NCI-H2107 (cell line): Measurements from ENCODE around the gene ESM1.
A peak's percentile ranks its signal among the peaks of the same experiment; 100 is the strongest.
"Not testable (repeated sequence)": the region's sequence is repeated elsewhere in the genome, so short reads cannot be mapped to it uniquely, and the experiment has no call there.

Experiments
- DNase-seq: peaks from one replicate; lab custom pipeline; 2025; lab: John Stamatoyannopoulos, UW

The ESM1 gene, protein sequence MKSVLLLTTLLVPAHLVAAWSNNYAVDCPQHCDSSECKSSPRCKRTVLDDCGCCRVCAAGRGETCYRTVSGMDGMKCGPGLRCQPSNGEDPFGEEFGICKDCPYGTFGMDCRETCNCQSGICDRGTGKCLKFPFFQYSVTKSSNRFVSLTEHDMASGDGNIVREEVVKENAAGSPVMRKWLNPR

DNA sequence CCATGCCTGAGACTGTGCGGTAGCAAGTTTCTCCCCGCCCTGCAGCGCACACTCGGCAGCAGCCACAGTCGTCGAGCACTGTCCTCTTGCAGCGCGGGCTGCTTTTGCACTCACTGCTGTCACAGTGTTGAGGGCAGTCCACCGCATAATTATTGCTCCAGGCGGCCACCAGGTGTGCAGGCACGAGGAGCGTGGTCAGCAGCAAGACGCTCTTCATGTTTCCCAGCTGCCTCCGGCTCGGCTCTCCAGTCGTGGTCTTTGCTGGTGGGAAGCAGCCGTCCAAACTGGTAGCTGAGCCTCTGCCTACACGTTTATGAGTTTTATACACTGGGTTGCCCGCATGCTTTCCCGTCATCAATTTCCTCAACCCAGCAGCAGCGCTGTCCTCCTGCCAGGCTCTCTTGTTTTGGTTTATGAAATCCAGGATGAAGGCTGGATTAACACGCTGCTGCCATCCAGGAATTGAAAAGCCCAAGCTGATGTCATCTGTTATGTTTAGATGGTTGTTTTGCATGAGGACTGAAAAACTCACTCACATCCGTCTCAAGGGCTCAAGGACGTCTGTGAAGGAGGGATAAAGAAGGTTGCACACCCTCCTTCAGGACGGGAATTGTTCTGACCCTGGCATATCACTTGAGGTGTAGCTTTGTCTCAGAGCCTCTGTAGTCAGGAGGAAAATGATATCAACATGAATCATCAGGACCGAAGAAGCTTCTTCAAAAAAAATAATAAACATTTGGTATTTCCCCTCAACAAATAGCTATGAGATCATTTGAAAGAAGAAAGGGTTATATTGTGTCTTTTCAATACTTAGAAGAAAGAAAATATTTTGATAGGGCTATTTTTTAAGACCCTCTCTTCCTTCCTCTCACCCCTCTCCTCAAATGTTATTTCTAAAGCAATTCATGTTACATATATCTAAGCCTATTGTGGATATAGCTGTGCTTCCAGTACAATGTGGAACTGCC lies at the start of gene ESM1:
Gene ESM1, minus strand, starts transcription at position 293 of the 968 bp plus-strand sequence. Its CDS starts 76 bp downstream, at position 217.
- DNase-seq, result no peak

DNA sequence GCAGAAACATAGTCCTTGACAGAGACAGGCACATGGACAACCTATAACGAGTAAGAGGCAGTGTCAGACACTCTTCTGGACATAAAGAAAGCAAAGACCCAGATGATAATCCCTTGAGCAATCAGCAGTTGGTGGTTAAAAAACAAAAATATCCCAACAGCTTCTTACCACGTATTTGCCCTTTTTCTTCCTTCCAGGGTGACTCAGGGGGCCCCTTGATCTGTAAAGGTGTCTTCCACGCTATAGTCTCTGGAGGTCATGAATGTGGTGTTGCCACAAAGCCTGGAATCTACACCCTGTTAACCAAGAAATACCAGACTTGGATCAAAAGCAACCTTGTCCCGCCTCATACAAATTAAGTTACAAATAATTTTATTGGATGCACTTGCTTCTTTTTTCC lies 48.2 kb upstream of the ESM1 start:
- DNase-seq, result no peak

DNA sequence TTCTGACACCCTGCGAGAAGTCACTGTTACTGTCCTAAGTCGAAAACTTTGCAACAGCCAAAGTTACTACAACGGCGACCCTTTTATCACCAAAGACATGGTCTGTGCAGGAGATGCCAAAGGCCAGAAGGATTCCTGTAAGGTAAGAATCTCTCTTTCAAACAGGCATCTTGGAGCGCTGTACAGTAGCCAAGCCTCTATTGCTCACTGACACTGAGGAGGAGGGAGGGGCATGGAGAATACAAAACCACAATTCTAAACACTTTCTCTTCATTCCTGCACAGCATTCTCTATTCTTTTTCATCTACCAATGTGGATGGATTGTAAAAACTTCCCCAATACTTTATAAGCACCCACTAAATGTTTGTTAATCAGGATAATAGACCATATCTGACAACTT lies 46.1 kb upstream of the ESM1 start:
- DNase-seq, result no peak

DNA sequence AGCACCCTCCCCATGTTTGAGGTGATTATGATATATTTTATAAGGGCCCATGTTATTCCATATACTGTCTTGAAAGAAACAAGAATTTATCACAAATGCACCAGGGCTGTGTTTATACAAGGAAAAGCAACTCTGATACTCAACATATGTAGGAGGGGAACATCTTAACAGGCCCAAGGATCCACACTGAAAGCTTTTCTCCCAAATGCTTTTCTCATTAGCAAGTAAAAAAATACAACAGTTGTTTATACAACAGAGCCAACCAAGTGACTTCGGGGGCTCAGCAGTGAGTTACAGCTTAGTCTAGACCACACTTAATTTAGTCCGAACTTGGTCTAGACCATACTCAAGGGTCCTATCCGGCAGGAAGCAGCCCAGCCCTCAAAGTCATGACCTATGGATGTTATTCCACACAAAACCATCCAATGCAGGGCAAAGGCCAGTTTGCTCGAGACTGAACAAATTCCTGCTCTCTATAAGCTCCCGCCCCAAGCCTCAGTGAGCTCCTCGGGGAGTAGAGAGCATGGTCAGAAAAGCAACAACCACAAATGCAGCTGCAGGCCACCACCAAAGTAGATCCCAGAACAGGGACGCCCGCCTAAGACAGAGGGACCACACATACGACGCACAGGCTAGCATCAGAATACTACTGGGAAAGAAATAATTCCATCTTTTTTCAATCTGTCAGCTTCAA lies 45.4 kb upstream of the ESM1 start:
- no peak for DNase-seq

DNA sequence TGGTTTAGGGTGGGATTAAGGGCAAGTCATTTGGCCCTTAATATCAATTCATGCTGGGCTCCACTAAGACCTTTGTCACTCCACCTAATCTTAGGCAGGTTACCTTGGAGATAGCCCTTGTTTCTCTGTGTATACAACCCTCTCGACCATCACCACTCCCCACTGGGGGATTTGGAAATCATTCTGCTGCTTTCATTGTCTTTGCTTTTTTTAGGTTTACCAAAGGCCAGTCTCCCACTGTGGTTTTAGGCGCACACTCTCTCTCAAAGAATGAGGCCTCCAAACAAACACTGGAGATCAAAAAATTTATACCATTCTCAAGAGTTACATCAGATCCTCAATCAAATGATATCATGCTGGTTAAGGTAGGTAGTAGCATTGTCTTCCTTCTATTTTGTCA lies 44.8 kb upstream of the ESM1 start:
- no peak for DNase-seq

DNA sequence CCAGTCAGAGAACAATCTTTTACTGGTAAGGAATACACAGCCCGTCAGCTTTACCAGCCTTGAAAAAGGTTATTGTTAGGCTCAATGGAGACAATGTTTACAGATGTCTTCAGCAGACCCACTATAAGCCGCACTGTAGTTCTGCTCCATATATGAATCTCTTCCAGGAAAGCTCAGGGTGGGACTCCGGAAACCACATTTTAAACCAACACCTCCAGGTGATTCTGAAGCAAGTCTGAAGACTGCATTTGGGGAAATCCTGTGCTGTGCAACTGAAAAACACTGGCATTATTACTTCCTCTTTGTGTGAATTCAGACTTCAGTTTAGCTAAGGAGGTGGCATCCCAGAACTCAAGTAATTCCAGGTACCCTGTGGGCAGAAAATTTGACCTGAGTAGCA lies 42.2 kb upstream of the ESM1 start:
- DNase-seq, result no peak

DNA sequence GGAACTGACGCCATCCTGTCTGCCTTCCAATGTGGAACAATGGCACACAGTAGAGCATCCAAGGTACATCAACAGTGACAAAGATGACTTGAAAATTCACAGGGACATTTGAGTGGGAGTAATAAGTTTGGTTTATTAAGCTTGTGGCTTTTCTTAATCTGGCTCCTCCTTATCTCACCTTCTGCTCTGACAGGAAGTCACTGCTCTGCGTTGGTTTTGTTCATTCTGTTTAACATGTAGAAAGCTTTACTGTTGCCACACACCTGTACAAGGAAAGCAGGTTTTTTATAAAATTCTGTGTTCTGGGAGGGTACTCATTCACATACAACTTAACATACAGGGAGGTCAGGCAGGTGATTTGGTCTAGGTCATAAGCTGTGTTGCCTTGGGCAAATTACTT lies 37.1 kb upstream of the ESM1 start:
- no peak for DNase-seq

DNA sequence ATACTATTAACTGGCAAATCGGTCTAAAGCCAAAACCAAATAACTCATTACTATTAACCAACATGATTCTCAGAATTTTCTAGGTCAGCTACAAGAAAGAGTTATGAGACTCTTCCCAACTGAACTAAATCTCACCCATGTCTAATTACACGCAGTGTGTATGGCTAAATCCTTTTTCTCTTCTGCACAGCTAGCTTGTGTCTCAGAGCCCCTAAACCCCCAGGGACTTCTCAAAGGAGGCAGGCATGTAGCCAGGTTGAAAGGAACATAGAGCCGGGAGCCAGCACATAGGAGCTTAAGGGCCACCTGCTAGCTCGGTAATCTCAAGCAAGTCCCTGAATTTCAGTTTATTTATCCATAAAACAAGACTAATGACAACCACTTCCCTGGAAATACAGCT lies 36.4 kb upstream of the ESM1 start:
- DNase-seq, result peak; percentile 21

DNA sequence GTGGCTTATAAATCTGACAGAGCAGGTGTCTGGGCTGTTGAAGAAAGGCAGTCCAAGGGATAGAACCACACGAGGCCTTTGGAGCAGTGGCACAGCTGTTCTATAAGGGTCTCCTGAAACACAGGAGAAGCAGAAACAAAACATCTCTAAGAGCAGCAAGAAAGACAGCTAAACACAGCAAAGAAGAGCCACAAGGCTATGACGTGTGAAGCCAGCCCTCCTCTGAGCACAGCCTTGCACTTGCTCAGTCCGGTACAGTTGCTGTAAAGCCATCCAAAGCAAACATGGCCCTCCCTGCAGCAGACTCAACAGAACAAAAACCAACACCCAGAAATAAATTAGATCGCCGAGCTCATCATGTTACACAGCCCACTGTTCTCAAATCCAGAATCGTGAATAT lies 36.0 kb upstream of the ESM1 start:
- DNase-seq, result no peak

DNA sequence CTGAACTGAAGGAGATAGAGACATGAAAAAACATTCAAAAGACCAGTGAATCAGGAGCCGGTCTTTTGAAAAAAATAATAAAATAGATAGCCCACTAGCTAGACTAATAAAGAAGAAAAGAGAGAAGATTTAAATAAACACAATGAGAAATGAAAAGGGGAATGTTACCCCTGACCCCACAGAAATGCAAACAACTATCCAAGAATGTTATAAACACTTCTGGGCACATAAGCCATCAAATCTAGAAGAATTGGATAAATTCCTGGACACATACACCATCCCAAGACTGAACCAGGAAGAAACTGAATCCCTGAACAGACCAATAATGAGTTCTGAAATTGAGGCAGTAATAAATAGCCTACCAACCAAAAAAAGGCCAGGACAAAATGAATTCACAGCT lies 24.8 kb upstream of the ESM1 start:
- not testable (repeated sequence) for DNase-seq

DNA sequence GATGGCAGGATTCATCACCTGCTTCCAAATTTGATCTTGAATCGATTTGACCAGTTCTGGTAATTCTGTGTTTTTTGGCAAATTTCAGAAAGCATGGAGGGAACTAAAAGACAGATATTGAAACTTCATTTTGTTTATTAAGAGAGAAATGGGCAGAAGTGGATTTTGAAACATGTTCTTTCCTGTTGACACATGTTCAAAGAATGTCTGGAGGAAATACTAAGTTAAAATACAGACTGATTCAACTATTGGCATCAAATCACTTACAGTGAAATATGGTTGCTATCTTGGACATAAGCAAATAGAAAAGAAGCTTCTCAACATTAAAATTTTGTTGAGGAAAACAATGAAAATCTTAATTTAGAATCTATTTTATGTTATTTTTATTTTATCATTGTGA lies 19.3 kb upstream of the ESM1 start:
- DNase-seq, result no peak

DNA sequence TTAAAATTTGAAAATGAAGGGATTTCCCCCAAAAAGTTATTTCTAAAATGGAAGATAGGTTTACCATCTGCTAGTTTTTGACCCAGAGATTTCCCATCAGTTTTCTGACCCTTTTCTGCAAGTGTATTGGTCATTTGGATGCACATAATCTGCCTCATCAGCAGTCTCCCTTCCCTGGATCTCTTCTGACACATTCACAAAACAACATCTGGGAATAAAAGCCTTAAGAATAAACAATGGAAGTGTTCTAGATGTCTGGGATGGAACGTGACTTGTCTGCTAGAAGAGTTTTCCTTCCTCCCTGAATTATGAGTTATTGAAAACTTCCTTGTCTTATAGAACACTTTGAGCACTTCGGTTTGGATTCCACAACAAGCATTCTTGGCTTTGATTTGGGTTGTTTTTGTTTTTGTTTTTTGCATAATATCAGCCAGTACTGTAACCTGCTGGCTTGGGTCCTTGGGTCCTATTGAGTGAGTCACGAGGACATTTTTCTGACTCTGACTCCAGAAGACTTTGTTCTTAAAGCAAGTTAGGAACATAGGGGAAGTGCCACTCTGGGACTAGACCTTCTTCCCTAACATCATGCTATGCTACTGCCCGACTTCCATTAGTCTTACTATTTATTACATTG lies 18.2 kb upstream of the ESM1 start:
- no peak for DNase-seq

DNA sequence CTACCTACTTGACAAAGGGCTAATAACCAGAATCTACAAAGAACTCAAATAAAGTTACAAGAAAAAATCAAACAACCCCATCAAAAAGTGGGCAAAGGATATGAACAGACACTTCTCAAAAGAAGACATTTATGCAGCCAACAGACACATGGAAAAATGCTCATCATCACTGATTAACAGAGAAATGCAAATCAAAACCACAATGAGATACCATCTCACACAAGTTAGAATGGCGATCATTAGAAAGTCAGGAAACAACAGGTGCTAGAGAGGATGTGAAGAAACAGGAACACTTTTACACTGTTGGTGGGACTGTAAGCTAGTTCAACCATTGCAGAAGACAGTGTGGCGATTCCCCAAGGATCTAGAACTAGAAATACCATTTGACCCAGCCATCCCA lies 16.8 kb upstream of the ESM1 start:
- not testable (repeated sequence) for DNase-seq

DNA sequence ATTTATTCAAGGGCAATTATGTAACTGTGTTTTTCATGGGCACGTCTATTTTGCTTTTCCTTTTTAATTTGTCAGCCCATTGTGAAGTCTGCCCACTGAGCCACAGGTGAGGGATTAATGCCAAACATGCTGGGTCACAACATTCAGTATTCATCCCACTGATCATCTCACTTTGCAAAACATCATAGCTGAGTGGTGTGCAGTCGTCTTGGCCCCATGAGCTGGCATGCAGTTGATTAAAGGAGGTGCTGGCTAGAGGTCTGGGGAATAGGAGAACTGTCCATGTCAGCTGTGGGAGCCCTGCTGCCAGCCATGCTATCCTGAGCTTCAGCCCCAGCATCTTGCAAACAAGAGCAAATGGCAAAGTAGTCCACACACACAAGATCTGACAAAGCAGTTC lies 11.7 kb upstream of the ESM1 start:
- DNase-seq, result no peak

DNA sequence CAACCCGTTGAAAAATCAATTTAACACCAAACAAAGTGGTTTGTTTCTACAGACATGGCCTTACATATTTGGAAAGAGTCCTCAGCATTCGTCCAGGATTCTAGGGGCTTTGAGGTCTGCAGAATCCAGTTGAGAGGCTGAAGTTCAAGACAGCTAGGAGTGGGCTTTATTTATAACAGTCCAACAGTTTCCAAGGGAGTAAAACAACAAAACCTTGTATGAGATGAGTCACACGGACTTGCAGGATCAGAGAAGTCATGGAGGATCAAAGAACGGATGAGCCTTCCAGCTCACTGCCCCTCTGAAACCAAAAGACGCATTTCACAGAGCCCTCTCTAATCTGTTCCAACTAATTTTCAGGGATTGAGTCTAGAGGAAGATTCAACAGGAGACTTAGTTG lies 11.1 kb upstream of the ESM1 start:
- no peak for DNase-seq

DNA sequence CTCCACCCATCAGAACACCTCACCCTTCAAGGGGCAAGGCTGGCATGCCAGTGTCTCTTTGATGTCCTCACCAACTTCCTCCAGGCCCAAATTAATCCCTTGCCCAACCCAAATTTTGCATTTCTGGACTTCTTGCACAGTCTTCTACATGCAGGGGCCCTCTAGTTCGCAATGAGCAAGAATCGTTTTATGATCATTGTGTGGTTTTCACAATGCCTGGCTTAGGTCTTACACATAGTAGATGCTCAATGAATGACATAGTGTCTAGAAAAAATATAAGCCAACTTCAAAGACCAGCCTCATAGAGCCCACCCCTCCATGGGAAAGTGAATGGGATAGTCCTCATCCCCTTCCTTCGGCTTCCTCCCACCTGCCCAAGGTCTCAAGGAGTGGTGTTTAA lies 9.8 kb upstream of the ESM1 start:
- DNase-seq, result no peak

DNA sequence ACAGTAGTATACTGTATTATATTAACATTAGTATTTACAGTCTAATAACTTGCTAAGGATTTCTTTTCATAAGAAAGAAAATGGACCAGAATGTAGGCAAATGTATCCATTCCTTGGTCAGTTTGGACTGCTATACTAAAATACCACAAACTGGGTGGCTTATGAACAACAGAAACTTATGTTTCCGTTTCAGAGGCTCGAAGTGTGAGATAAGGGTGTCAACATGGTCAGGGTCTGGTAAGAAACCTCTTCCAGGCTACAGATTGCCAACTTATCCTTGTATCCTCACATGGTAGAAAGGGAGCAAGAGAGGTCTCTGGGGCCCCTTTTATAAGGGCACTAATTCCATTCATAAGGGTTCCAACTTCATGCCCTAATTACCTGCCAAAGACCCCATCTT lies 9.2 kb upstream of the ESM1 start:
- no peak for DNase-seq

DNA sequence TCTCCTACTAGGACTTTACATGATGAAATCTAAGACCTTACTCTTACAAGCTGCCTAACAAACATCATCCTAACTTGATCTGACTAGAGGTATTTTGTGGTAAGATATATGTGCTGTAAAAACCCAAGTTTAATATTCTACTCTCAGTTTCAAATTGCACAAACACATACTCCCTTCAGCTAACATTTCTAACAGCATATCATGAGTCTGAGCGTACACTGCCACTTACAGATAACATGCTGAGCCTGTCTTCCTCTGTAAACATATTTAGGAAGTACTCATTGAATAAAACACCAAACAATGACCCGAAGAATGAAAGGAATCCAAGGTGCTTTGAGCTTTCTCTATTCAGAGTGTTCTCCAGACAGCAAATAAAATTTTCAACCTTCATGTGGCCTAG lies 7.9 kb upstream of the ESM1 start:
- DNase-seq, result no peak

DNA sequence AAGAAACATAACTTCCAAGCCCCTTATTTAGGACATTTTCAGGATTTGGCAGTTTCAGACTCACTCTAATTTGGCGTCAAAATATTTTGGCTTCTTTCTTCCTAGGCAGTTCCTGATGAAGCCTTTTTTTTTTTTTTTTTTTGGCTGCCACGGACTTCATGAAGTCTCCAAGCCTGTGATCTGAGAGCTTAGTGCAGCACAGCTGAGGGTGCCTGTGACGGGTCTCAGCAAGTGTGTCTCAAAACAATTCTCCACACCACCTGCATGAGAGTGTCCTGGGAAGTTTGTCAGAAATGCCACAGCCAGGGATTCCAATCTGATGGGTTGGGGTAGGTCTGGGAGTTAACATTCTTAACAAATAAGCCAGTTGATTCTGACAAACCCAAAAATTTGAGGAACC lies 6.0 kb upstream of the ESM1 start:
- DNase-seq, result no peak

DNA sequence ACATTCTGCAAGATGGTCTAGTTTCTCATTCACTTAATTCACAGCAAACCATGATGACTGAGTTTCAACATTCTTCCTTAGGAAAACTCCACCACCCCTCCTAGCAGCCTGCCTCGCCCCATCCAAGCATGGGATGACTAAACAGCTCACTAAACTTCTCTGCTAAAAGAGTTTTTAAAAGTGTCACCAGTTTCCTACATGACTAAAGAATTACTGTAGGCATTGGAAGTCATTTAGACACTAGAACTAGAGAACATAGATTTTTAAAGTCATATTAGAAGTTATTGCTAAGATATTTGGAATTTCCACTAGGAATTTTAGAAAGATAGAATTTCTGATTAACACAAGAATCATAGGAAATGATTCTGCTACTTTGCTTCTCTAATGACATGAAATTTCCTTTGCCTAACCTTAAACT lies 5.5 kb upstream of the ESM1 start:
- DNase-seq, result no peak

DNA sequence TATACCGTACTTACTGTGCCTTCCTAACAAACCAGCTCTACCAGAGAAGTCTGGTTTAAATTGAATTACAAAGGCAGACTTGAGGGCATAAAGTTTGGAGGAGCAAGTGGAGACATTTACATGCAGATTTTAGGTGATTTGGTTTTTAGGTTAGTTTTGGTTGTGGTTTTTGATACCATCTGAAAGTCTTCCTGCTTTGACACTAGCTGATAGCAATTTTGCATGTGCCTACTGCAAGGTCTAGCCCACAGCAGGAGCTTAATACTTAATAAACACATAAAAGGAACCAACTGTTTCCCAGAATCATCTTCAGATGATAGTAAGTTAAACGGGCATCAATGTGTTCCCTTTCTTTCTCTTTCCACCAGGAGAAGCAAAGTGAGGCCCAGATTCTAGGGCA lies 3.4 kb upstream of the ESM1 start:
- DNase-seq, result no peak

DNA sequence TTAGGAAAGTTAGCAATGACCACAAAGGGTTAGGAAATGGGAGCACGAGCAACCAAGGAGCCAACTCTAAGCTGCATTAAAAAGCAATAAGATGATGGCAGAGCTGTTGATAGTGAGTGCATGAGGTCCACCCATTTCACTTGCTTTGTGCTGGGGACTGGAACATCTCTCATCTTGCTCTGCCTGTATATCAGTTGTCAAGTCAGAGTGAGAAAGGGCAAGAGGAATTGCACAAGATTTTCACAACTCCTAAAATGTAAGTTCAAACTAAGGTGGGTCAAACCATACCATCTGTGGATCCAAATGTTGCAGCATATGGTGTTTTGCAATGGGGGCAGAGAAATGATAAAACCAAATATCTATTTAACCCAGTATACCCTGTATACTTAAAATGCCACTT lies 2.8 kb upstream of the ESM1 start:
- DNase-seq, result no peak

DNA sequence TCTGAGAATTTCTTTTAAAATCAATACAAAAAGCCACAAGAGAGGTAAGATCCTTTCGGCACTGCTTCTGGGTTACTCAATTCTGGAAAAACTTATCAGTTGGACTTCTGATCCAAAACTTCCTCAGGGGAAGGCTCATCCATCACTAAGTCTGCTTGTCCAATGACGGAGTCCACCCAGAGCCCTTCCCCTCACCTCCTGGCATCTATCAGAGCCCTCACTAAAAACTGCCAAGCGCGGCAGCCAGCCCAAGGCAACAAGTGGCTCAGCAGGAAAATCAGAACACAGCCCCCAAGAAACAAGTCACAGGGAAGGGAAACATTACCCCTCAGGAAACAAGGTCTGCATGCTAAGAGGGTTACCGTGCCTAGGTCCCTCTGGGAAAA lies 869 bp upstream of the ESM1 start:
- no peak for DNase-seq
